GM06990 (cell line): ENCODE data around the gene FCGR3B.
"Not testable (repeated sequence)": the region's sequence is repeated elsewhere in the genome, so short reads cannot be mapped to it uniquely, and the experiment has no call there.

Experiments used
- DNase-seq: peaks from one replicate; pipeline ENCODE4 v3.0.0-alpha.2; 2011; ENCODE audit not compliant: insufficient read length; ENCODE audit errors: extremely low read depth
- H3K27me3 ChIP-seq: replicated peaks from 2 replicates; pipeline ENCODE4 v1.6.0; 2011; ENCODE audit warnings: low read length; ENCODE audit not compliant: control insufficient read depth, insufficient read depth
- H3K36me3 ChIP-seq: 2 replicates; pipeline ENCODE4 v1.5.1; 2011; ENCODE audit warnings: low read length; ENCODE audit not compliant: control insufficient read depth, insufficient read depth
- H3K4me3 ChIP-seq: replicated peaks from 2 replicates; pipeline ENCODE4 v1.5.1; 2011; ENCODE audit warnings: low read depth, mild to moderate bottlenecking, control low read depth, low read length
- TF ChIP-seq, protein P1 (sequence below): IDR thresholded peaks from 2 replicates; pipeline ENCODE4 v1.5.1; 2011; ENCODE audit warnings: low read length, control low read depth, mild to moderate bottlenecking, inconsistent platforms; ENCODE audit not compliant: insufficient read depth, poor library complexity, severe bottlenecking

Gene FCGR3B

DNA sequence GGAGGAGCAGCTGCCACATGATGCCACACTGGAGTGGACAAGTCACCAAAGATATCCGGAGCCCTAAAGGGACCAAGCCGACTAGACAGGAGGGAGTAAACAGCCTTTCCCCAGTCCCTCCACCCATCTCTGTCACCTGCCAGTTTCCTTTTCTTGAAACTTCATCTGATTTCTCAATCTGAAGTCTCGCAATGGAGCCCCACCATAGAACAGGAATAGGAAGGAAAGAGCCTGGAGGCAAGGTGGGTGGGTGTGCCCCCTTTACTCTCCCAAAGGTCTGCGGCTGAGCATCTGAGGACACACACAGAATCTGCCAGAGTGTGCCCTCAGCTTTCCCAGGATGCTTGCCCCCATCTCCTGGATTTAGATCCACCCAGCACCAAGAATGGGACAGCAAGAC lies at the start of gene FCGR3B:
Gene FCGR3B, minus strand, starts transcription at position 101 of the 400 bp plus-strand sequence. Its CDS starts 82 bp downstream, at position 19.
- TF ChIP-seq, protein P1, sequence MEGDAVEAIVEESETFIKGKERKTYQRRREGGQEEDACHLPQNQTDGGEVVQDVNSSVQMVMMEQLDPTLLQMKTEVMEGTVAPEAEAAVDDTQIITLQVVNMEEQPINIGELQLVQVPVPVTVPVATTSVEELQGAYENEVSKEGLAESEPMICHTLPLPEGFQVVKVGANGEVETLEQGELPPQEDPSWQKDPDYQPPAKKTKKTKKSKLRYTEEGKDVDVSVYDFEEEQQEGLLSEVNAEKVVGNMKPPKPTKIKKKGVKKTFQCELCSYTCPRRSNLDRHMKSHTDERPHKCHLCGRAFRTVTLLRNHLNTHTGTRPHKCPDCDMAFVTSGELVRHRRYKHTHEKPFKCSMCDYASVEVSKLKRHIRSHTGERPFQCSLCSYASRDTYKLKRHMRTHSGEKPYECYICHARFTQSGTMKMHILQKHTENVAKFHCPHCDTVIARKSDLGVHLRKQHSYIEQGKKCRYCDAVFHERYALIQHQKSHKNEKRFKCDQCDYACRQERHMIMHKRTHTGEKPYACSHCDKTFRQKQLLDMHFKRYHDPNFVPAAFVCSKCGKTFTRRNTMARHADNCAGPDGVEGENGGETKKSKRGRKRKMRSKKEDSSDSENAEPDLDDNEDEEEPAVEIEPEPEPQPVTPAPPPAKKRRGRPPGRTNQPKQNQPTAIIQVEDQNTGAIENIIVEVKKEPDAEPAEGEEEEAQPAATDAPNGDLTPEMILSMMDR = no peak
- DNase-seq = no peak
- H3K27me3 ChIP-seq = no peaks in the 10 kb centered on the region
- H3K36me3 ChIP-seq = no peaks in the 10 kb centered on the region
- H3K4me3 ChIP-seq = no peak within 1 kb of the TSS

DNA sequence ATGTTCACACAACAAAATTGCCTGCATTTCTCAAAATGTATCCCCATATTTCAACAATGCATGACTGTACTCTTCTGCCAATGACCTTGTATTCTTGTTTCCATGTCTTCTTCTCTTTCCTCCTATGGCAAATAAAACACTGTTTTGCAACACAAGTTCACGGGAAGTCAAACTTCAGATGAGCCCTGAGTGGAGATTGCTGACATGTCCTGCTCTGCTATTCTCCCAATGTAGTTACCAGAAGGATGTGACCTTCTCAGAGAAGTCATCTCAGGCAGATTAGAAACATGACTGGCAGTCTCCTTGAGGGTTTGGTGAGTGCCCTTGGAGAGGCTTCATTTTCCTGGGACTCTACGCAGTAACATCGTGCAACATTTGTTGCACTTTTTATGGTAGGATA lies 47.5 kb upstream of the FCGR3B start:
- no peaks in the 10 kb centered on the region for H3K27me3 ChIP-seq
- peaks cover 1% of the 10 kb centered on the region for H3K36me3 ChIP-seq
- no peak overlapping the region for H3K4me3 ChIP-seq
- TF ChIP-seq, protein P1 = no peak
- DNase-seq = no peak

DNA sequence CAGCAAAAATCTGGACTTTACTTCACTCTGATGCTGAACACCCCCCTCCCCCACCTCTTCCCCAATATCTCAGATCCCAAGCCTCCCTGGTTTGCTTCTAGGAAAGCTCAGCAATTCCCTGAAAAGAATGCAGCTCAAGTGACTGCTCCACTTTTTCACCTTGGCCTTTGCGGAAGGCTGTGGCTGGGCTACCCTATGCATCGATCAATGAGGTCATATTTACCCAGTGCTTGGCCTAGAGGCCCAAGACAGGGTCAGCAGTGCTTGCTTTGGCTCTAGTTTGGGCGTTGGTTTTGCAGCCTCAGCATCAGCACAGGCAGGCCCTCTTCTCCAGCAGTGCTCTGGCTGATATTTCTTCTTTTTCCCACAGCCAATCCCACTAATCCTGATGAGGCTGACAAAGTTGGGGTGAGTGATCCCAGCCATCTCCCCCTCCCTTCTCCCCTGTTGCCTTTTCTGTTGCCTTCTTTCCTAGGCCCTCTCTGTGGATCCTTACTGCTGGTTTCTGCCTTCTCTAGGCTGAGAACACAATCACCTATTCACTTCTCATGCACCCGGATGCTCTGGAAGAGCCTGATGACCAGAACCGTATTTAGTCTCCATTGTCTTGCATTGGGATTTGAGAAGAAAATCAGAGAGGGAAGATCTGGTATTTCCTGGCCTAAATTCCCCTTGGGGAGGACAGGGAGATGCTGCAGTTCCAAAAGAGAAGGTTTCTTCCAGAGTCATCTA lies 46.1 kb upstream of the FCGR3B start:
- DNase-seq = no peak
- Histone ChIP-seq H3K27me3 (no peaks in the 10 kb centered on the region), H3K36me3 (peaks cover 3% of the 10 kb centered on the region), H3K4me3 (no peak overlapping the region)
- TF ChIP-seq, protein P1 = no peak

DNA sequence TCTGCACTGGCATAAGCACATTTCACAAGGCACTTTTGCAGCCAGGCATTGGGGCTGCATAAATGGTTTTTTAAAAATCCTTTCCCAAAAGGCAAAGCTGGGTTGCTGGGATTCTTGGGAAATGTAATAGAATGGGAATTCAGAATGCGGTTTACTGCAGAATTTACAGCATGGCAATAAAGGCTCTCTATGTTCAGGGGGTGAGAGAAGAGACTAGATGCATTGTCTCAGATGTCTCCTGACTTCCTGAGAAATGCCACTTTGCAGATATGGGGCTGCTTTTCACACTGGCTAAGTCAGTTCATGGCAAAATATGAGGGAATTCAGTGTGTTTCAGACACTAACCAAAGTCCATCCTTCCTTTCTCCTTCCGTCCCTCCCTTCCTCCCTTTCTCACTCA lies 45.5 kb upstream of the FCGR3B start:
- Histone ChIP-seq H3K4me3 (no peak overlapping the region), H3K36me3 (peaks cover 4% of the 10 kb centered on the region), H3K27me3 (no peaks in the 10 kb centered on the region)
- no peak for DNase-seq
- TF ChIP-seq, protein P1 = no peak

DNA sequence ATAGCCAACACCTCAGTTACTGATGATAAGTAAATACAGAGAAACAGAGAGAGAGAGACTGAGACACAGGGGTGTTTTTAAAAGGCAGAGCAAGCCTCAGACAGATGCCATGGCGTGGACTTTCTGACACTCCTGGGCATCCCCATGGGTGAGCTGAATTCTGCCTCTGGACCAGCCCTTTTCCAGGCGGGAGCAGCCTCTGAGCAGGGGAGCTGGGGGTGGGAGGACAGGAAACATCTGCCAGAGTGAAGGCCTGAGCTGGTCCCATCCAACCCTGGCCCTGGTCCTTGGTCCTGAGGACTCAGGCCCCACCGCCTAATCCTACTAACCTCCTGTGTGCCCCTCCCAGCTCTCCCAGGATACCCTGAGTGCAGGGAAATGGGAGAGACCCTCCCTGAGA lies 43.9 kb upstream of the FCGR3B start:
- not testable (repeated sequence) for H3K27me3 ChIP-seq, H3K36me3 ChIP-seq, DNase-seq, H3K4me3 ChIP-seq

DNA sequence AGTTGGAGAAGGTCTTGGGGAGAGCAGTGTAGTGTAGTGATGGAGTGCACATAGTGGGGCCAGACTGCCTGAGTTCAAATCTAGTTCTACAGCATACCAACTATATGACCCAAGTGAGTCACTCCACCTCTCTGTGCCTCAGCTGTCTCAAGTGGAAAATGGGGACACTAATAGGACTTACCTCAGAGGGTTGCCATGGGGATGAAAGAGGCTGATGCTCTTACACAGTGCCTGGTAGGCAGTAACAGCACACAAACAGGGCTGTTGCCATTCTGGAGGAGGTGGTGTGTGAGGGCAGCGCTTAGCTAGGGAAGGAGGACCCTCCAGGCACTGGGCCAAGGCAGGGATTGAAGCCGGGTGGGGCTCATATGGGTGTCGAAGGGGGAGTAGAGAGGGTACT lies 43.5 kb upstream of the FCGR3B start:
- not testable (repeated sequence) for H3K4me3 ChIP-seq, H3K36me3 ChIP-seq, H3K27me3 ChIP-seq, DNase-seq

DNA sequence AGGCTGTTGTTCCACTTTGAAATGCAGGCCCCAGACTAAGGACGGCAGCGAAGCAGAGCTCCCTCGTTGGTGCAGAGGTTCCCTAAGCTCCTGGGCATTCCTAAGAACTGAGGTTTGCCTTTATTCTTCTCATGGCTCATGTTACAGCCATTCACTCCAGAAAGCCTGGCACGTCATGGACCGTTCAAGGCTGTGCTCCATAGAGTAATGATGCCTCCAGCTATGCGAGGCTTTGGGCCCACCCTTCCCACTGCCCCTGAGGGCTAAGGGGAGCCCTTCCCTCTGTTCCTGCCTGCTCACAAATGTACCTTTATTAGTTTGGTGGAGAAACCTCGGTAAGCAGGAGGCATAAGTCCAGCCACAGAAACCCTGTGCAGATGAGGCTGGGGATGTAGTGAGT lies 42.5 kb upstream of the FCGR3B start:
- not testable (repeated sequence) for H3K36me3 ChIP-seq, DNase-seq, H3K27me3 ChIP-seq, H3K4me3 ChIP-seq

DNA sequence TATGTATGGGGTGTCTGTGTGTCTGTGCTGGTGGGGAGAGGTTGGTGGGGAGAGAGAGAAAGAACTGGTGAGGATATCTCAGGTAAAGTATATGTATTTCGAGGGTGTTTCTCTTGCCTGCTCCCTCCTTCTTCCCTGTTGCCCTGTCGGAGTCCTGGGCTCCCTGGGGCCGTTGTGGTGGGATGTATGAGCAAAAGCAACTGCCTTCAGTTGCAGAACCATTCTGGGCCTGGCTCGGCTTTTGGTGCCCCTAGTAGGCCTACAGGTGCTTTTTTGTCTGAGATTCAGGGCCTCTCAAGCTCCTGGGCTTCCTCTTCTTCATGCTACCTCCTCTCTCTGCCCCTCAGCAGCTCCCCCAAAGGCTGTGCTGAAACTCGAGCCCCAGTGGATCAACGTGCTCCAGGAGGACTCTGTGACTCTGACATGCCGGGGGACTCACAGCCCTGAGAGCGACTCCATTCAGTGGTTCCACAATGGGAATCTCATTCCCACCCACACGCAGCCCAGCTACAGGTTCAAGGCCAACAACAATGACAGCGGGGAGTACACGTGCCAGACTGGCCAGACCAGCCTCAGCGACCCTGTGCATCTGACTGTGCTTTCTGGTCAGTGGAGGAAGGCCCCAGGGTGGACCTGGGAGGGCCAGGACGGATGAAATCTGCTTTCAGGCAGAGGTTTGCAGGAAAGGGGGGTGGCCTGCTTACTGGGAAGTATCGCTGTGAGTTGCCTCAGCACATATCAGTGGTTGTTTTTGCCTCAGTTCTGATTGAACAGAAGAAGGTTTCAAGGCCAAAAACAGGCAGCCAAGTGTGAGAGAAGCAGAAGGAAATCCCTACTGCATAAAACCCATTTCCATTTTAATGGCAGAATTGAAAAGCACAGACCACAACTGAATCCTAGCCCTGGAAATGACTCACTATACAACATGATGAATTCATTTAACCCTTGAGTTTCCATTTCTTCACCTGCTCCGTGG lies 40.4 kb upstream of the FCGR3B start:
- not testable (repeated sequence) for H3K4me3 ChIP-seq, H3K27me3 ChIP-seq, DNase-seq, H3K36me3 ChIP-seq

DNA sequence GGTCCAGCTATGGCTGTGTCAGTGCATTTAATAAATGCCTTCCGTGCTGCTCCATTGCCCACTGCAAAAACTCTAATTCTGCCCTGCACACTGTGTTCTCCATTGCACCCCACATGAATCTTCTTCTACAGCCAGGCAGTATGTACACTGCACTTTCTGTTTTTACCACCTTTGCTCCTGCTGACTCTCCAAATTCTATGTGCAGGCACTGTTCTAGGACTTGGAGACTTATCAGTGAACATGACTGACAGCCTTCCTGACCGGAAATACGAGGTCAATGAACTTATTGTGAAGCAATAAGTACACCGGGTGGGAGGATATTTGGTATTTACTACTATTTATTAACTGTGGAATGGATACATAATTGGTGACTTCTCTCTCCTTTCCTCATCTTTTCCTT lies 33.7 kb upstream of the FCGR3B start:
- not testable (repeated sequence) for H3K27me3 ChIP-seq, H3K4me3 ChIP-seq, H3K36me3 ChIP-seq, DNase-seq

DNA sequence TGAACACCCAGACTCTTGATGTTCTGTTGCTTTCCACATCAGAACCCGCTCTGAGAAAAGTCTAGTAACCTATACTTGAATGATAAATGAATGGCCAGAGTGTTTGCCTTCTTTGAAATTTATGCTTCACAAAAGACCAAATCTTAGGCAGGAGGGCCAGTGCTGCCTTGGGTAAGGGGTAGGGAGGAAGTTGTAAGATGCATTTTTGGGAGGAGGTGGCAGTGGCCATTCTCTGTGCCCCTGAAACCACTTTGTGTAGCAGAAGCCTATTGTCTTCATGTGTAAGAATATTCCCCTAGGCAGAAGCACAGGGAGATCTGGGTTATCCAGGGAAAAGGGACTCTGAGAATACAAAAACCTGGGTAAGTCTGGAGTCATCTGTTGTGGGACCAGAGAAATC lies 32.6 kb upstream of the FCGR3B start:
- peak overlapping the region; percentile 10; the same call in 1 of the 2 replicates for H3K4me3 ChIP-seq

More for the DNA sequence above, 32.6 kb upstream of the FCGR3B start:
- H3K27me3 ChIP-seq, DNase-seq, H3K36me3 ChIP-seq: not testable (repeated sequence)
